ENCODE data around the gene PYGB. TPM values are rescaled to one million over a fixed set of nuclear protein-coding genes. Genes with fewer than 3 reads are reported as not detected.
"Not testable (repeated sequence)": the region's sequence is repeated elsewhere in the genome, so short reads cannot be mapped to it uniquely, and the experiment has no call there.

The PYGB gene
- polyA plus RNA-seq, 3 donors, result 14.4 to 39.4 (median 39.1) TPM

- H3K27ac ChIP-seq (ENCODE audit: low read depth, low read length), result no peak overlapping the region
- 83 to 86% (median 86%) methylated on average over 7 of the region's 7 CpGs for WGBS, 3 donors
These were observed 79.8 kb downstream of the PYGB start for GRCh38 chr20:25327521-25328235.

- no peak overlapping the region for H3K27ac ChIP-seq (ENCODE audit: low read depth, low read length)
- 96 to 98% (median 96%) methylated on average over 11 to 12 of the region's 12 CpGs for WGBS, 3 donors
These were observed 81.1 kb downstream of the PYGB start for GRCh38 chr20:25328954-25329498.

DNA sequence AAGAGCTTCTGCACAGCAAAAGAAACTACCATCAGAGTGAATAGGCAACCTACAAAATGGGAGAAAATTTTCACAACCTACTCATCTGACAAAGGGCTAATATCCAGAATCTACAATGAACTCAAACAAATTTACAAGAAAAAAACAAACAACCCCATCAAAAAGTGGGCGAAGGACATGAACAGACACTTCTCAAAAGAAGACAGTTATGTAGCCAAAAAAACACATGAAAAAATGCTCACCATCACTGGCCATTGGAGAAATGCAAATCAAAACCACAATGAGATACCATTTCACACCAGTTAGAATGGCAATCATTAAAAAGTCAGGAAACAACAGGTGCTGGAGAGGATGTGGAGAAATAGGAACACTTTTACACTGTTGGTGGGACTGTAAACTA lies 87.1 kb downstream of the PYGB start:
- WGBS, 3 donors, result 86 to 100% (median 100%) methylated on average over 1 of the region's 1 CpG

DNA sequence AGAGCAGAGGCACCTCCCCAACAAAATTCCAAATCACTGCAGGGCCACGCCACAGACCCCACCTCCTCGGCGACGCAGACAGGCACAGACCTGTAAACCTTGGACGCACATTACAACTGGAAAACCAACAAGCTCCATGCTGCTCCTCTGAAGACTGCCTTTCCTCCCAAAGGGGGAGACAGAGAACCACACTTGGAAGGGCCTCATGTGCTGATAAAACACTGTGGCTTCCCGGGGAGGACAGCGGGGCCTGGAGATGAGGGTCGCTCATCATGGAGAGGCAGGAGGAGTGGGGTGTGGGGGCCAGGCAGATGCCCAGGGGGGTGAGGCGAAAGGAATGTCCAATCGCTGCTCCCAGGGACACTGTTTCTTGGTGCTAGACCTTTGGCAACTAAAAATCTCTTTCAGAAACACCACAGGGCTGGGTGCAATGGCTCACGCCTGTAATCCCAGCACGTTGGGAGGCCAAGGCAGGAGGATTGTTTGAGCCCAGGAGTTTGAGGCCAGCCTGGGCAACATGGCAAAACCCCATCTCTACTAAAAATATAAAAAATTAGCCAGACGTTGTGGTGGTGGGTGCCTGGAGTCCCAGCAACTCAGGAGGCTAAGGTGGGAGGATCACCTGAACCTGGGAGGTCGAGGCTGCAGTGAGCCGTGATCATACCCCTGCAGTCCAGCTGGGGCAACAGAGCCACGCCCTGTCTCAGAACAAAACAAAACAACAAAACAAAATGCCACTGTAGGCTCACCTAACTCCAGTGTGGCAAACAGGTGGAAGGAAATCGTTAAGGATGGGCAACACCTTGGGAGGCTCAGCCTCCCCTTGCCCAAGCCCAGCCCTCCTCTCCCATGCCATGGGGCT lies 88.9 kb downstream of the PYGB start:
- WGBS, 3 donors, result 56 to 88% (median 85%) methylated on average over 17 of the region's 17 CpGs
- no peak overlapping the region for H3K27ac ChIP-seq (ENCODE audit: low read depth, low read length)

More for the DNA sequence above, 87.1 kb downstream of the PYGB start:
- H3K27ac ChIP-seq (ENCODE audit: low read depth, low read length), result not testable (repeated sequence)

DNA sequence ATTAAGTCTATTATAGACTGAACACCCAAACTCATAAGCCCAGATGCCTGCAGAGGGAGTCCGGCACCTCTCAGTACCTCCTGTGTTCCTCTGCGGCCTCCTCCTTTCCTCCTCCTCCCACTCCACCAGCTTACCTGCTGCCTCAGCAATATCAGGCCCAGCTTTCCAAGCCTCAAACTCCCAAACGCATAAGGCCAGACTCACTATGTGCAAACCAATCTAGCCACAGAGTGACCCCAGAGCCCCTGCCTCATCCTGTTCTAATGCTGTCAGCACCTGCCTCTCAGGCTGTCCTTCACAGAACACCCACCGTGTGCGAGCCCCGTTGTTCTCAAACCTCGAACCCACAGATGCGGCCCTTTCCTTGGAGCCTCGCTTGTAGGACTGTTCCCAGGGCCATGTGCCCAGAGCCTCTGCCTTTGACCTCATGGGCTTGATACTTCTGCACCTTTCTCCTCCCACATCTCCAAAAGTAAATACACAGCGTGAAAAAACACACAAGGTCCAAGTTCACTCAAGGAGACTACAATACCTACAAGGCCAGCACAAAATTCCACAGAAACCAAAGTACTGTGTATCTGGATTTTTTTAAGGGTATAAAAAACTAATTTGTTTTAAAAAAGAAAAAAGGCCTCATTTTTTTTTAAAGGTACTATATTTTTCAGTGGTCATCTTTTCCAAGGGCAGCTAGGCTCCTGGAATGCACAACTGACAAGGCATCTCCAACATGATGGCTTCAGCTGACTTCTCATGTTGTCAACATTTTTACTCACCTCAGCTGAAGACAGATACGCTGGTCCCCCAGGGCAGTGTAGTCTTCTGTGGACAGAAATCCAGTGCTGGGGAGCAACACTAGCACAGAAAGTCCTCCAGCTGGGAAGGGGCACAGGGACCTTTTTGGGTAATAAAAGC lies 90.5 kb downstream of the PYGB start:
- no peak overlapping the region for H3K27ac ChIP-seq (ENCODE audit: low read depth, low read length)
- WGBS, 3 donors, result 38 to 93% (median 92%) methylated on average over 11 of the region's 11 CpGs

DNA sequence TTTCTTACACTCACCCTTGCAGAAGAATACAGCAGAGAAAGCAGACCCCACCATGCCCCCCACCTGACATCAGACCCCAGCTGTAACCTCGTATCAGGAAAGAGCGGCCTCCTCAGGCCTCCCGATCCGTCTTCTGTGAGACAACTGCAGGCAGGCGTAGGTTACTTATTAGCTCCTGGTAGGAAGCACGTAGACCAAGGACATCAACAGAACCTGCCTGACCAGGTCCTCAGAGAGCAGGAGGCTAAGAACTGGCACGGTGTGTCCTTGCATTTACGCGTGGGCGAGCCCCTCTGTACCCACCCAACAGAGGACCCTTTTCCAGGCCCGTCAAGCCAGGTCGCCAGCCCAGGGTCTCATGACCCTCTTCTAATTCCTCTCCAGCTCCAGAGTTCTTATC lies 91.7 kb downstream of the PYGB start:
- H3K27ac ChIP-seq (ENCODE audit: low read depth, low read length), result no peak overlapping the region
- WGBS, 3 donors, result 28 to 95% (median 89%) methylated on average over 12 of the region's 12 CpGs

GRCh38 chr20:25340380-25340779 lies 92.5 kb downstream of the PYGB start:
- 34 to 83% (median 73%) methylated on average over 1 of the region's 1 CpG for WGBS, 3 donors

GRCh38 chr20:25341716-25342680 lies 94.1 kb downstream of the PYGB start:
- WGBS, 3 donors, result 90 to 96% (median 96%) methylated on average over 9 of the region's 9 CpGs
- H3K27ac ChIP-seq (ENCODE audit: low read depth, low read length), result no peak overlapping the region

More at GRCh38 chr20:25340380-25340779, 92.5 kb downstream of the PYGB start:
- H3K27ac ChIP-seq (ENCODE audit: low read depth, low read length), result no peak overlapping the region

- H3K27ac ChIP-seq (ENCODE audit: low read depth, low read length), result no peak overlapping the region
- 96 to 98% (median 97%) methylated on average over 3 of the region's 3 CpGs for WGBS, 3 donors
These were observed 96.7 kb downstream of the PYGB start for GRCh38 chr20:25344634-25345033.

DNA sequence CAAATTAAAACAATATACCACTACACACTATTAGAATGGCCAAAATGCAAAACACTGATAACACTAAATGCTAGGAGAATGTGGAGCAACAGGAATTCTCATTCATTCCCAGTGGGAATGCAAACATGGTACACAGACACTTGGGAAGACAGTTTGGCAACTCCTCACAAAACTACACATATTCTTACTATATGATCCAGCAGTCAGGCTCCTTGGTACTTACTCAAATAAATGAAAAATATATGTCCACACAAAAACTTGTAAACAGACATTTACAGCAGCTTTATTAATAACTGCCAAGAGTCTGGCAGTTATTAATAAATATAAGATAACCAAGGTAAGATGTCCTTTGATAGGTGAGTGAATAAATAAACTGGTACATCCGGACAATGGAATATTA lies 97.8 kb downstream of the PYGB start:
- H3K27ac ChIP-seq (ENCODE audit: low read depth, low read length), result no peak overlapping the region
- 56 to 93% (median 92%) methylated on average over 1 of the region's 1 CpG for WGBS, 3 donors

- 94 to 96% (median 95%) methylated on average over 6 of the region's 6 CpGs for WGBS, 3 donors
These were observed 98.5 kb downstream of the PYGB start for GRCh38 chr20:25346349-25346748.

More at GRCh38 chr20:25346349-25346748, 98.5 kb downstream of the PYGB start:
- no peak overlapping the region for H3K27ac ChIP-seq (ENCODE audit: low read depth, low read length)

Other genes with a start within 250 kb of the PYGB start
- 10 to 100 TPM in 1 of 3 donors, 1 to 10 TPM in 2; 9.1 to 27.2 (median 9.3) TPM for gene ACSS1, start 189.9 kb upstream of the PYGB start, polyA plus RNA-seq
- gene VSX1, start 165.9 kb upstream of the PYGB start, polyA plus RNA-seq, result under 1 TPM in 1 of 3 donors, not detected in 2; 0.24 TPM
- gene ENTPD6, start 52.4 kb upstream of the PYGB start, polyA plus RNA-seq, result 10 to 100 TPM; 38.5 to 47.8 (median 42.4) TPM
- gene ABHD12, start 142.8 kb downstream of the PYGB start, polyA plus RNA-seq, result 10 to 100 TPM; 31.0 to 35.7 (median 33.0) TPM
- under 1 TPM; 0.23 to 0.34 (median 0.24) TPM for gene GINS1, start 159.6 kb downstream of the PYGB start, polyA plus RNA-seq